Uterus (tissue), 4 donors: ENCODE data around the gene TTC23. TPM values are rescaled to one million over a fixed set of nuclear protein-coding genes. Genes with fewer than 3 reads are reported as not detected.

Source experiments
- DNase-seq, 2 donors: peaks; one replicate each; pipeline ENCODE4 v3.0.0-alpha.2; 2019 to 2020
- H3K27ac ChIP-seq, 2 donors: fragments of 200-600 bp; sonication (generic); 1 replicate in 1 of 2; 2 replicates in 1 of 2; pipeline ENCODE4 v1.5.1; 2016 to 2018
- H3K27me3 ChIP-seq, 2 donors: fragments of 200-600 bp; sonication (generic); one replicate each; pipeline ENCODE4 v1.5.1; 2018 to 2019; ENCODE audit warnings: control low read depth in 1 of 2
- H3K36me3 ChIP-seq, 2 donors: fragments of 200-600 bp; sonication (generic); one replicate each; pipeline ENCODE4 v1.5.1; 2019; ENCODE audit warnings: control low read depth in 1 of 2
- H3K4me1 ChIP-seq, 2 donors: fragments of 200-600 bp; sonication (generic); one replicate each; pipeline ENCODE4 v1.5.1; 2018 to 2019; ENCODE audit warnings: control low read depth in 1 of 2
- H3K4me3 ChIP-seq, 2 donors: fragments of 200-600 bp; sonication (generic); 1 replicate in 1 of 2; 2 replicates in 1 of 2; pipeline ENCODE4 v1.5.1; 2018 to 2019; ENCODE audit warnings: mild to moderate bottlenecking in 1 of 2
- H3K9me3 ChIP-seq, 2 donors: fragments of 200-600 bp; sonication (generic); one replicate each; pipeline ENCODE4 v1.5.1; 2019; ENCODE audit warnings: control low read depth in 1 of 2
- CTCF ChIP-seq, 4 experiments: fragments of 200-600 bp in 2 of 4; fragments of 450-650 bp in 2 of 4; sonication (generic) in 2 of 4; IDR thresholded peaks; one replicate each; pipeline ENCODE4 v1.5.1; 2016 to 2019; ENCODE audit warnings: antibody characterized with exemption in 4 of 4, mild to moderate bottlenecking in 2 of 4, moderate library complexity in 1 of 4
- POLR2A ChIP-seq, 2 donors: fragments of 450-650 bp; IDR thresholded peaks; one replicate each; pipeline ENCODE4 v1.6.1; 2016; ENCODE audit warnings: antibody characterized with exemption in 2 of 2, mild to moderate bottlenecking in 1 of 2, moderate library complexity in 1 of 2
- intact Hi-C: fragments of 100-400 bp; cut with DNase I; formaldehyde crosslinking; loops from one replicate; pipeline ENCODE4 v1.15.1; 2023; ENCODE audit warnings: low total_unique reads
- total RNA-seq, 4 donors: library from RNA; depleted of rRNA in 3 of 4; stranded (reverse); fragments of >200 nt in 3 of 4; gene quantifications; one replicate each; pipeline versions ENCODE4 v1.1.0 to v1.2.4, GENCODE V29; 2014 to 2023
- donor health status: DM: yes; HTN: yes; CAD: no.

Gene TTC23
- total RNA-seq, 4 donors from 2014 or later, result 10.0 to 54.1 (median 31.0) TPM

GRCh38 chr15:99163271-99164062 lies 85.9 kb downstream of the TTC23 start:
- TF ChIP-seq CTCF (IDR thresholded peaks at IDR 0.05), result no peak
- no peak for TF ChIP-seq POLR2A (IDR thresholded peaks at IDR 0.05)
- H3K9me3 ChIP-seq, result no peaks in the 10 kb centered on the region
- intact Hi-C loops, result no loop called here
- no peaks in the 10 kb centered on the region for H3K36me3 ChIP-seq
- DNase-seq, result no peak
- H3K27me3 ChIP-seq, result no peaks in the 10 kb centered on the region
- no peaks in the 10 kb centered on the region for H3K4me1 ChIP-seq
- no peak overlapping the region for H3K4me3 ChIP-seq
- no peak overlapping the region for H3K27ac ChIP-seq

- Histone ChIP-seq H3K4me1 (no peaks in the 10 kb centered on the region), H3K9me3 (no peaks in the 10 kb centered on the region), H3K4me3 (no peak overlapping the region), H3K36me3 (no peaks in the 10 kb centered on the region), H3K27ac (no peak overlapping the region), H3K27me3 (no peaks in the 10 kb centered on the region)
- intact Hi-C loops, result no loop called here
- no peak for DNase-seq
- TF ChIP-seq CTCF (IDR thresholded peaks at IDR 0.05), result no peak
- no peak for TF ChIP-seq POLR2A (IDR thresholded peaks at IDR 0.05)
Observed at GRCh38 chr15:99158626-99159412, 90.6 kb downstream of the TTC23 start.

- intact Hi-C loops, result no loop called here
- TF ChIP-seq POLR2A (IDR thresholded peaks at IDR 0.05) (no peak), CTCF (IDR thresholded peaks at IDR 0.05) (no peak)
- no peaks in the 10 kb centered on the region for H3K36me3 ChIP-seq
Observed at GRCh38 chr15:99157456-99157855, 91.9 kb downstream of the TTC23 start.

GRCh38 chr15:99155961-99156443 lies 93.4 kb downstream of the TTC23 start:
- Histone ChIP-seq H3K9me3 (no peaks in the 10 kb centered on the region), H3K4me1 (no peaks in the 10 kb centered on the region), H3K27ac (no peak overlapping the region), H3K36me3 (no peaks in the 10 kb centered on the region), H3K27me3 (no peaks in the 10 kb centered on the region), H3K4me3 (no peak overlapping the region)
- no peak for DNase-seq
- intact Hi-C loops, result no loop called here
- no peak for TF ChIP-seq CTCF (IDR thresholded peaks at IDR 0.05)
- TF ChIP-seq POLR2A (IDR thresholded peaks at IDR 0.05), result no peak

More at GRCh38 chr15:99157456-99157855, 91.9 kb downstream of the TTC23 start:
- no peaks in the 10 kb centered on the region for H3K9me3 ChIP-seq
- H3K27me3 ChIP-seq, result no peaks in the 10 kb centered on the region
- no peak for DNase-seq
- no peaks in the 10 kb centered on the region for H3K4me1 ChIP-seq
- H3K27ac ChIP-seq, result no peak overlapping the region
- H3K4me3 ChIP-seq, result no peak overlapping the region

GRCh38 chr15:99154271-99154670 lies 95.1 kb downstream of the TTC23 start:
- no peak for DNase-seq
- no peaks in the 10 kb centered on the region for H3K4me1 ChIP-seq
- H3K27ac ChIP-seq, result no peak overlapping the region
- H3K27me3 ChIP-seq, result no peaks in the 10 kb centered on the region
- no peaks in the 10 kb centered on the region for H3K36me3 ChIP-seq
- no peak overlapping the region for H3K4me3 ChIP-seq
- intact Hi-C loops, result no loop called here
- no peaks in the 10 kb centered on the region for H3K9me3 ChIP-seq
- TF ChIP-seq POLR2A (IDR thresholded peaks at IDR 0.05) (no peak), CTCF (IDR thresholded peaks at IDR 0.05) (no peak)
